HuH-7.5 (cell line): ENCODE data around the gene SHCBP1.
"Not testable (repeated sequence)": the region's sequence is repeated elsewhere in the genome, so short reads cannot be mapped to it uniquely, and the experiment has no call there.

Experiments used
- DNase-seq: peaks from one replicate; pipeline ENCODE4 v3.0.0; 2011; ENCODE audit warnings: low spot score

SHCBP1 gene

DNA sequence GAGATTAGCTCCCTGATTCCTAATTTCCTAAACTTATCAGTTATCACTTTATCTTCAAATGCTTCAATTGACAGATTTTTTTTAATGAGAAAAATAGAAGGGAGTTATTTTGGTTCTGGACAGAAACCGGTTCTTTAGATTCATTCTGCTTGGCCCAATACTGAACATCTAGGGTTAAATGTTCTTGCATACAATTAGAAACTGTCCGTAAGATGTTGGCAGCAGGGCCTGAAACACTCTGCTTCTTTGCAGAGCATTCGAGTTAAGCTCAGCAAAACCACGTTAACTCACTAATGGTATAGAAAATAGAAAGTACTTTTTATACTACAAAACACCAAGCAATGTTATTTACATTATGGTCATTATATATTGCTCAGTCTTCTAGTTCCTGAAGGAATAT, 7.2 kb downstream of the SHCBP1 start:
- DNase-seq: no peak

DNA sequence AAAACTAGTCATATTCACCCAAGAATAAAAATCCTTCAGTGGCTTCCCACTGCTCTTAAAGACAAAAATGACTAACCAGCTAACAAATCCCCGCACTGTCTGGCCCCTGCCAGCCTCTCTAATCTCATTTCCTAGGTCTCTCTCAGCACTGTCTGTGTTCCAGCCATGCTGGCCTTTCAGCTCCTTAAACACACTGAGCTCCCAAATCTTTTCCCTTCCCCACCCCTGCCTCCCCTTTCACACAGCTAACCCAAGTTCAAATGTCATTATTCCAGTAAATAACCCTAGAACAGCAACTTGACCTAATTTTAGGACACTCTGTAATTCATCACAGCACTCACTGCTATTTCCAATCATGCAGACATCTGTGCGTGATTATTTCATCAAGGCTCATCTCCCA, 7.8 kb downstream of the SHCBP1 start:
- DNase-seq: no peak

DNA sequence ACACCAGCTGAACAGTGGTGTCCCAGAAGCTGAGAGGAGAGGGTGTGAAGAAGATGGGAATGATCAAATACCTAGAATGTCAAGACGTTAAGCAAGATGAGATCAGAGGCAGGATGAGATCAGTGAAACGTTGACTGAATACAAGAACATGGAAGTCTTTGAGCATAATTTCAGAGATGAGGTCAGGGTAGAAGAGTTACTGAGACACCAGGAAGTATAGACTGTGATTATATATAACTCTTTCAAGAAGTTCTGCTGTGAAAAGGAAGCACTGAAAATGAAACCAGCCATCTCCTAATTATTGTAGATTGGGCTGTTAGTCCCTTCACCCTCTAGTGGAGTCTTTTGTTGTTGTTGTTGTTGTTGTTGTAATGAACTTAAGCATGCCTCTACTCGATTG, 9.1 kb downstream of the SHCBP1 start:
- DNase-seq: no peak

DNA sequence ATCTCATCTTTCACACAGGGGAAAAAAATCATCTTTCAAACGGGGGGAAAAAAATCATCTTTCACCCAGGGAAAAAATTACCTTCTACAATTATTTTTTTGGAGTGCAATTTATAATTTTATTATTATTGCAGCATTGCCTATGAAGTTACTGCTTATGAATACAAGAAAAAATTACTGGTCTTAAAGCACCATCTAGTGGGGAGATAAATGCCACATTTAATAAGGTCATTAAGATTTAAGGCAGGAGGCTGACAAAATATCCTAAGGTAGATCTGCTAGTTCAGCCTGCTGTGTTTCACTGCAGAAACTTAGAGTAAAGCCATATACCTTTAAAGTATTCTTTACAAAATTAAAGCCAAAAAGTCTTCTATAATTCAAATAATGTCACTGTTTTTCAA, 13.7 kb downstream of the SHCBP1 start:
- DNase-seq: no peak

DNA sequence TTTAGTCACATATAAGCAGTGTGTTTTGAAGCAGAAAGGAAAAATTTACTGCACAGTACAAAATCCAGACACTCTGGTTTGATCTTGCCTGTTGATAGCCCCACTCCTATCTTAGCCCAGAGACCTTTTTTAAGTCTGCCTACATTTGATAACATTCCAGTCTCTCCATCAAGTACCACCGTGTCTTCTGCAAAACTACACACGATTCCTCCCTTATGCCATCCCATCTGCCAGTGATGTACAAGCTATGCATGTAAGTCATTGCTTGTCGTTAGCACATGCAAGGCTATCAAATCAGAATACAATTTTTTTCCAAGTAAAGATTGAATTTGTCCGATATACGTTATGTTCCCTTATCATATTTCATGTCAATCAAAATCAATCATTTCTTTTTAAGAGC, 14.9 kb downstream of the SHCBP1 start:
- no peak for DNase-seq

DNA sequence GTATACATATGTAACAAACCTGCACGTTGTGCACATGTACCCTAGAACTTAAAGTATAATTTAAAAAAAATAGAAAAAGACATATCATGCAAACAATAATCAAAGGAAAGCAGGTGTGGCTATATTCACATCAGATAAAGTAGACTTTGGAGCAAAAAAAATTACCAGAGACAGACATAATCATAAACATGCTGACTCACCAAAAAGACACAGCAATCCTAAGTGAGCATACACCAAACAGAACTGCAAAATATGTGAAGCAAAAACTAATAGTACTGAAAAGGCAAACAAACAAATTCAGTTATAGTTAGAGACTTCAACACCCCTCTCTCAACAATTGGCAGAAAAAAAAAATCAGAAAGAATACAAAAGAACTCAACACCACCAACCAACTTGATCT, 29.9 kb downstream of the SHCBP1 start:
- no peak for DNase-seq

DNA sequence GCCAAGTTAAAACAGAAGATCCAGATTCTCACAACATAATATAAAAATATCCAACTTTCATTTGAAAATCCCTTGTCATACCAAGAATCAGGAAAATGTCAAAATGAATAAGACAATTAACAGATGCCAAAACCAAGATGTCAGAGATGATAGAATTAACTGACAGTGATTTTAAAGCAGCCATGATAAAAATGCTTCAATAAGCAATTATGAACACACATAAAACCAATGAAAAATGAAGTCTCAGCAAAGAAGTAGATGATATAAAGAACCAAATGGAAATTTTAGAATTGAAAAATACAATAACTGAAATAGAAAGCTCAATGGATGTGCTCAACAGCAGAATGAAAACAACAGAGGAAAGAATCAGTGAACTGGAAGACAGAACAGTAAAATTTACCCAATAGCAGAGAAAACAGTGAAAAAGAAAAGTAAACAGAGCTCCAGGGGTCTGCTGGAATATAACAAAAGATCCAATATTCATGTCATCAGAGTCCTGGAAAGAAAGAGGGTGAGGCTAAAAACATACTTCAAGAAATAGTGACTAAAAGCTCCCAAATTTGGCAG, 35.1 kb downstream of the SHCBP1 start:
- no peak for DNase-seq

DNA sequence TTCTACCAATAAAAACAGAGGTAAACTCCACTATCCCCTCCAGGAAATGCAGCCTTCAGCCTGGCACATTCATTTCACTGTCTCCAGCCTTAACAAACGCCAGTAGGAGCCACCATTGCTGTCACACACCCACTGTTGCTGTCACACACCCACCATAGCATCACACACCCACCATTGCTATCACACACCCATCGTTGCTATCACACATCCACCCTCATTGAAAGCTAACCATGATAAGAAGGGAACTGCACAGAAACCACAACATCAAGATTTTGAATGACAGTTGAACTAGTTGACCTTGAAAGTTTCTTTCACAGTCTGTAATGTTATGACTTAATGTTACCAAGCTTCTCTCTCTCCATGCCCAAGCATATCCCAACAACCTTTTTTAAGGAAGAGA, 38.1 kb downstream of the SHCBP1 start:
- DNase-seq: no peak

DNA sequence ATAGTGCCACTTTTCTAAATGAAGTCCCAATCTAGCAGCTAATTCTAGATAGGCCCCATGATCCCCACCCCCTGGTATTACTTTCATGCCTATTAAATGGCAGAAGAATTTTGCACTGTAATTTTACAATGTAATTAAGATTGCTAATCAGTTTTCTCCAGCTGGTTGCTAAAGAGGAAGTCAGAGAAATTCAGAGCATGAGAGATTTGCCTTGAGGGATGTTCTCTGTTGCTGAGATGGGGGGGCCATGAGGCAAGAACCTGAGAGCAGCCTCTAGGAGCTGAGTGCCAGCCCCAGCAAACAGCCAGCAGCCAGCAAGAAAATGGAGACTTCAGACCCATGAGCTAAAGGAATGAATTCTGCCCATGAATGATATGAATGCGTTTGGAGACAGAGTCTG, 38.9 kb downstream of the SHCBP1 start:
- no peak for DNase-seq

DNA sequence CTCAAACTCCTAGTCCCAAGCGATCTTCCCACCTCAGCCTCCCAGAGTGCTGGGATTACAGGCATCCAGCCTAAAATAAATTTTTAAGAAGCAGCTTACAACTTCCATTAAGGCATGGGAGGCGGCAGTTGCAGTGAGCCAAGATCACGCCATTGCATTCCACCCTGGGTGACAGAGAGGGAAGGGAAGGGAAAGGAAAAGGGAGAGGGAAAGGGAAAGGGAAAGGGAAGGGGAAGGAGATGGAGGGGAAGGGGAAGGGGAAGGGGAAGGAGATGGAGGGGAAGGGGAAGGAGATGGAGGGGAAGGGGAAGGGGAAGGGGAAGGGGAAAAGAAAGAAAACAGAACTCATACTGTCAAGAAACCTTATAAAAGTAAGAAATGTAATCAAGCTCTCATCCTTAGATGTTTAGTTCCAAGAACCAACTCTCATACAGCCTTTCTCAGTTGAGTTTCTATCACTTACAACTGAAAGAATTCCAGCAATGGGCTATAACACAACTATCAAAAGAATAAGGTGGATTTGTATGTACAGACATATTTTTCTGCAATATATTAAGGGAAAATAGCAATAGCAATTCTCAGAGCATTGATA, 43.1 kb downstream of the SHCBP1 start:
- no peak for DNase-seq

DNA sequence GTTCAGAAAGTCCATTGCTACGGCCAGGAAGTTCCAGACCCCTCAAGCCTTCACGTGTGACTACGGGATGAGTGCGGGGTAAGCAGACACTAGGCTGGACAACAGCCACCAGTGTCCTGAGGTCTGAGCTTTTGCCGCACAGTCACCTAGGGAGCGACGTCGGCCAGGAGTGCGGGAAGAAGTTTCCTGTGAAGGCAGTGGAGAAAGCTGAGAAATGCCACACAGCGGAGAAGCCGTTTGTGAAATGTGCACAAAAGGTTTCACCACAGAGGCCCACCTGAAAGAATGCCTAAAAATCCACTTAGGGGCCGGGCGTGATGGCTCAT, 47.4 kb downstream of the SHCBP1 start:
- DNase-seq: no peak

DNA sequence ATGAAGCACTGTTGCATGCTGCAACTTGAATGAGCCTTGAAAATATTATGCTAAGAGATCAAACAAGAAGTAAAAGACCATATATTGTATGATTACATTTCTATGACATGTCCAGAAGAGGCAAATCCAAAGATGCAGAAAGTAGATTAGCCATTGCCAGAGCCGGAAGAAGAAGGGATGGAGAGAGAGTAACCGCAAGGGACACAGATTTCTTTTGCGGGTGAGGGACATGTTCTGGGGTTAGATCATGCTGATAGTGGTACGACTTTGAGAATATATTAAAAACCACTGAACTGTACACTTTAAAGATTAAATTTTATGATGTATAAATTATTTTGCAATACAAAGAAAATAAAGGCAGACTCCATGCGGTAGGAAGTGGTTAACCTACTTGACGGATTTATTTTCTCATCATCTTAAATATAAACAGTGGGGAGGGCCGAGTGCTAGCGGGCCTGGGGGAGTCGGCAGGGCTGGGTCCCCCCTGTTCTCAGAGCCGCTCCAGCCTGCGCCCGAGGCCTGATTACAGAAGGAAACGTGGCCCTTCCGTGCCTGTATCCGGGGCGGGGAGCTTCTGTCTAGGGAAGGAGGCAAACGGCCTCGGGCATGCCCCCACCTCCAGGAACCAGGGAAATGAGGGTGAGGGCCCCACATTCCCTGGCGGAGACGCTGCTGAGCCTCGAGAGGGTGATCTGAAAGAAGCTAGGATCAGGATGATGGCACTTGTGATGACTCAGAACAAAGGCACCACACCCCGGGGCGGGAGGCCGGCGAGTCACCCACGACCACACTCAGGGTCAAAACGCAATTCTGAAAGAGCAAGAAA, 48.0 kb downstream of the SHCBP1 start:
- no peak for DNase-seq

DNA sequence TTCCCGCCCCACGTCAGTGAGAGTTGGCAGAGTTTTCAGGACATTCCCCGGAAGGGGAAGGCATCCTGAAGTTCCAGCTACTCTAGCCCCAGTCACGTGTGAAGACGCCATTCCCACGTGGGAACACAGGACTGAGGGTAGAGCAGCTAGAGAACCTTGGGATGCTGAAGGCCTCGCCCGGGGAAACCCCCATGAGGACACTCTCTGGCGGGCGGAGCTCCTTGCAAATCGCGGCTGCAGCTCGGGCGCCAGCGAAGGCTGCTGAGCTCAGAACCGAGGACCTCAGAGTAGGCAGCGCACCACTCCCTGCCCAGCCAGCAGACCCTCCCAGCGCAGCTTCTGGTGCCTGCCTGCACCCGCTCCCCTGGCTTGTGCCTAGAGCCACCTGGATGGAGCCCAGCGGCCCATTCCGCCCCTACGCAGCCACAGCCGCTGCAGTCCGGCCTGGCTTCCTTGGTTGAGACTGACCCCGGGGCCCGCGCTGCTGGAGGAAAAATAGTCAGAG, 51.9 kb downstream of the SHCBP1 start:
- DNase-seq: no peak

DNA sequence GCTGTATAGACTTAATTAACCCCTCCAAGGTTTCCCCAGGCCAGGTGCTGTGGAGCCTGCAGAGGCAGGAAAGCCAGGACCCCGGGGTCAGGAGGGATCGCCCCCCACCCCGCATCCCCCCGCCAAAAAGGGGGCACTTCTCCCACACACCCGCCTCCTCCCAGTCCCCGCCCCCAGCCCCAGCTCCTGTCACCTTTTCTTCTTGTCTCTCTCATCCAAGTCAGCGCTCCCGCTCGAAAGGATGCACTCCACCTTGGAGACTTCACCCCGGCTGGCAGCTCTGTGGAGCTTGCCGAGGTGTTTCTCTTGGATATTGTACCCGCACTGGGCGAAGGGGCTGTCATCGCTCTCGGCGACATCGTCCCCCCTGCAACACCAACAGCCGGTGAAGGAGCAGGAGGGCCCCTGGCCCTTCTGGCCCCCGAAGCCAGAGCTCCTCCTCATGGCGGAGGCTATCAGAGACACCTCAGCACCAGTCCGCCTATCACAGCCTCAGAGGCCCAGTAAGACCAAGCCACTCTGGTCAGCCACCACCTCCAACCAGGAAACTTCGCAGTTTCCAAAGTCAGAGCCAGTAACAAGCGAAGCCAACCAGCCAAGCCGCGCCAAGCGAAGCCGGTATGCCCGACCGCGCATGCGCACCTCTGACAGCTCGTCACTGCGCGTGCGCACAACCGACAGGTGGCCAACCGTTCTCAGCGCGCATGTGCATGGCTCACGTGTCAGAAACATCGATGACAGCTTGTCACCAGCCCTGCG, 52.5 kb downstream of the SHCBP1 start:
- no peak for DNase-seq

DNA sequence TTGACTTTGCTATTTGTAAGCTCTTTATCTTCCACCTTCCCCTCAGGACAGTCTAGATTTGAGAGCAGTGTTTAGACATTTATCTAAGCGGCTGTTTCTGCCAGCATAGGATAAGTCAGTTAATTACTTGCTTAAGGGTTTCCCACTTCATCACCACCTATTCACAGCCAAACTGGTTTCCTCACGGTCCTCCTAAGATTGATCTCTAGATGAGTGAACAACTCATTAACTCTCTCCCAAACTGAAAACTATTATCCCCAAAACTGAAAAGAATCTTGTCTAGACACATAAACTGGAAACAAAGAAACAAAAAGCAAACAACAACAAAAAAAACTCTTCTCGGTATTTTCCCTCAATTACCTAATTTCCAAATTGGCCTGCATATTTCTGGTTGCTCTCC, 58.2 kb downstream of the SHCBP1 start:
- no peak for DNase-seq

DNA sequence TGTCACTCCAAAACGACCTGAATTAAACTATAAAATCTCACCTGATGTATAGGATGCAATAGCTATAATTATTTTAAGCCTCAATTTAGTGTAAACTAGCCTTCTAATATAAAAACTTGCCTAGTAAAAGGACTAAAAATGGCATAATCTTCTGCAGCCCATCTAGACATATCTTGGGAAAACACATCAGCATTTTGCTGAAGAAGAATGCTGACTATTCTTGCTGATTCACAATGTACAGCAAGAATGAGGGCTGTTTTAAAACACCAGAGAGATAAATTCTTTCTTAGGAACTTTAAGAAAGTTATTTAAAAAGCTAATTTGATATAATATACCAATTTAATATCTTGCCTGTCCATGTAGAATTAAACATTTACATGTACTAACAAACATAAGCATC, 63.2 kb downstream of the SHCBP1 start:
- no peak for DNase-seq

DNA sequence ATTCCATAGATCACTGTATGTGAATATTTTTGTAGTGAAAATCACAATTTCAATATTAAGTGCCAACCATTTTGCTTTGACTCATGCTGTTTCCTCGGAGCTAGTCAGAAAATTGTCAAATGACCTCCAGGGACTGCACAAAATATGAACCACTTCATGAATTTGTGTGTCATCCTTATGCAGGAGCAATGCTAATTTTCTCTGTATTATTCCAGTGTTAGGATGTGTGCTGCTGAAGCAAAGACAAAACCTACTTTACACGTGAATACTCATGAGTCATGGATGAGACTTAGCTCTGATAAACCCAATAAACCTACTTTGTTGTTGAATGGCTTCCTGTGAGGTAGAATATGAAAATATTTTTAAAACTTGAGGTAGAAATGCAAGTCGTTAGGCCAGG, 65.2 kb downstream of the SHCBP1 start:
- DNase-seq: no peak

DNA sequence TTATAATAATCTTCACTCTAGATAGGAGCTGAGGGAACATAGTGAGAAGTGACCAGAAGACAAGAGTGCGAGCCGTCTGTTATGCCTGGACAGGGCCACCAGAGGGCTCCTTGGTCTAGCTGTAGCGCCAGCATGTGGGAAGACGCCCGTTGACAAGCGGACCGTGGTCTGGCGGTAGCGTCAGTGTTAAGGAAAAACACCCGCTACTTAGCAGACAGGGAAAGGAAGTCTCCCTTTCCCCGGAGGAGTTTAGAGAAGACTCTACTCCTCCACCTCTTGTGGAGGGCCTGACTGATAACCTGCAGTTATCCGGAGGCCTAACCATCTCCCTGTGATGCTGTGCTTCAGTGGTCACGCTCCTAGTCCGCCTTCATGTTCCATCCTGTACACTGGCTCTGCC, 66.7 kb downstream of the SHCBP1 start:
- DNase-seq: not testable (repeated sequence)

DNA sequence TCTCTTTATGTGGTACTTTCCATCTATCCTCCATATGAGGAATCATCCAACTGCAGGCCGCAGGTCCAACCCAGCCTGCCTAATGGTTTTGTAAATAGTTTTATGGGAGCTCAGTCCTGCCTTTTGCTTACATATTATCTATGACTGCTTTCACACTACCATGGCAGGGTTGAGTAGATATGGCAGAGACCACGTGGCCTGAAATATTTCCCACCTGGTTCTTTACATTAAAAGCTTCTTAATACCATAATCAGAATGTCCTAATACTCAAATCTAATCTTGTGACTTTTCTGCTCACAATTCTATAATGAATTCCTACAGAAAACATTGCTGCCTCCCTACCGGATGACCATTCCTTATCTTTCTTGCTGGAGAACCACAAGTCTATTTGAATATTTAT, 71.7 kb downstream of the SHCBP1 start:
- DNase-seq: no peak
